SJCRH30 (cell line): ENCODE results near the gene SNRPD2. TPM values are rescaled to one million over a fixed set of nuclear protein-coding genes. Genes with fewer than 3 reads are reported as not detected.

ENCODE experiments used
- DNase-seq, 2 experiments: peaks; one replicate each; pipeline ENCODE4 v3.0.0-alpha.2; 2015 to 2020
- H3K27ac ChIP-seq: fragments of 250-450 bp; sonication (Bioruptor Pico); 2 replicates; pipeline ENCODE4 v1.5.1; 2020; ENCODE audit warnings: mild to moderate bottlenecking, moderate library complexity
- H3K27me3 ChIP-seq: fragments of 250-450 bp; sonication (Bioruptor Pico); 2 replicates; pipeline ENCODE4 v1.5.1; 2020; ENCODE audit warnings: mild to moderate bottlenecking, moderate library complexity
- H3K36me3 ChIP-seq: fragments of 250-450 bp; sonication (Bioruptor Pico); 2 replicates; pipeline ENCODE4 v1.5.1; 2020; ENCODE audit warnings: mild to moderate bottlenecking, moderate library complexity
- H3K4me1 ChIP-seq: fragments of 250-450 bp; sonication (Bioruptor Pico); 2 replicates; pipeline ENCODE4 v1.5.1; 2020; ENCODE audit warnings: mild to moderate bottlenecking, moderate library complexity
- H3K4me3 ChIP-seq: fragments of 250-450 bp; sonication (Bioruptor Pico); 2 replicates; pipeline ENCODE4 v1.5.1; 2020; ENCODE audit warnings: mild to moderate bottlenecking, moderate library complexity
- H3K9me3 ChIP-seq: fragments of 250-450 bp; sonication (Bioruptor Pico); replicated peaks from 2 replicates; pipeline ENCODE4 v1.5.1; 2020; ENCODE audit warnings: mild to moderate bottlenecking, moderate library complexity
- total RNA-seq: library from RNA; depleted of rRNA; stranded (reverse); fragments of >200 nt; shearing (Covaris generic); gene quantifications from 2 replicates; pipeline ENCODE4 v1.2.3, GENCODE V29; 2014

Gene SNRPD2
- total RNA-seq, 1 experiment from 2014 or later: 434 TPM

DNA sequence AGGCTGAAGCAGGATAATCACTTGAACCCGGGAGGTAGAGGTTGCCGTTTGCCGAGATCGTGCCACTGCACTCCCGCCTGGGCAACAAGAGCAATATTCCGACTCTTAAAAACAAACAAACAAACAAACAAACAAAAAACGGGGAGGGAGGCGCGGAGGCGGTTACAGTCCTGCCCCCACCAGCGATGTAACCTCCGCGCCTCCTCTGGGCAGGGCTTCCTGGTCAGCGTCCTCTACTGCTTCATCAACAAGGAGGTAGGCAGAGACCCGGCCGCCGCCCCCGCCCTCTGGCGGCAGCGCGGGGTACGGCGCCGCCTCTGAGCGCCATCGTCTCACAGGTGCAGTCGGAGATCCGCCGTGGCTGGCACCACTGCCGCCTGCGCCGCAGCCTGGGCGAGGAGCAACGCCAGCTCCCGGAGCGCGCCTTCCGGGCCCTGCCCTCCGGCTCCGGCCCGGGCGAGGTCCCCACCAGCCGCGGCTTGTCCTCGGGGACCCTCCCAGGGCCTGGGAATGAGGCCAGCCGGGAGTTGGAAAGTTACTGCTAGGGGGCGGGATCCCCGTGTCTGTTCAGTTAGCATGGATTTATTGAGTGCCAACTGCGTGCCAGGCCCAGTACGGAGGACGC lies 10.2 kb downstream of the SNRPD2 start:
- Histone ChIP-seq H3K36me3 (peaks cover 5% of the 10 kb centered on the region; the same call in 1 of the 2 replicates), H3K9me3 (no peaks in the 10 kb centered on the region), H3K27ac (no peak overlapping the region), H3K27me3 (0 out of 2 replicates have a peak, but pooled peaks cover 3% of the 10 kb centered on the region), H3K4me3 (peak overlapping the region; percentile 38), H3K4me1 (peaks cover 5% of the 10 kb centered on the region; the same call in 1 of the 2 replicates)
- DNase-seq: peak; percentile 72 to 86

DNA sequence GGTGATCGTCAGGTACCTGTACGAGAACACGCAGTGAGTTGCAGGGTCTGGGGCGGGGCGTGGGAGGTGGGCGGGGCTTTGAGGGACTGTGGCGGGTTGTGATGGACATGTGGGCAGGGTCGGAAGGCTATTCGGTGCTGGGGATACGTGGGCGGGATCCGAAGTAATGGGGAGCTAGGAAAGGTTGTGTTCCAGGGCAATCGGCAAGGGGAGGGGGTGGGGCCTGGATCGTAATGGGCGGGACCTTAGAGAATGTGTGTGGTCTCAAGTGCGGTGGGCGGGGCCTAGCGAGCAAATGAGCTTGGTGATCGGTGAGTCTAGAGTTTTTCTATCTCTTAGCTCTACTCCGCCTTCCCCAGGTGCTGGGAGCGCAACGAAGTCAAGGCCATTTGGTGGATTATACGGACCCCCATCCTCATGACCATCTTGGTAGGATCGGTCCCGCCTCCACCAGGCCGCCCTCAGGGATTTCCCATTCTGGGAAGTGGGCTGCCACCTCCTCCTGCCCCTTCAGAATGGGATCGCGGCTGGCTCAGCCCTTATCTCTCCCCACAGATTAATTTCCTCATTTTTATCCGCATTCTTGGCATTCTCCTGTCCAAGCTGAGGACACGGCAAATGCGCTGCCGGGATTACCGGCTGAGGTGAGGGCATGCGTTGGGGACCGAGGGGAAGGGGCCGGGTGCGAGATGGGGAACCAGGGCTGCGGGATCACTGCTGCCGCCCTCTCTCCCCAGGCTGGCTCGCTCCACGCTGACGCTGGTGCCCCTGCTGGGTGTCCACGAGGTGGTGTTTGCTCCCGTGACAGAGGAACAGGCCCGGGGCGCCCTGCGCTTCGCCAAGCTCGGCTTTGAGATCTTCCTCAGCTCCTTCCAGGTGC lies 14.2 kb downstream of the SNRPD2 start:
- Histone ChIP-seq H3K4me1 (peaks cover 5% of the 10 kb centered on the region; the same call in 1 of the 2 replicates), H3K9me3 (no peaks in the 10 kb centered on the region), H3K27ac (no peak overlapping the region), H3K36me3 (no peaks in the 10 kb centered on the region), H3K4me3 (no peak overlapping the region), H3K27me3 (0 out of 2 replicates have a peak, but pooled peaks cover 4% of the 10 kb centered on the region)
- peak; percentile 81 to 82 for DNase-seq

DNA sequence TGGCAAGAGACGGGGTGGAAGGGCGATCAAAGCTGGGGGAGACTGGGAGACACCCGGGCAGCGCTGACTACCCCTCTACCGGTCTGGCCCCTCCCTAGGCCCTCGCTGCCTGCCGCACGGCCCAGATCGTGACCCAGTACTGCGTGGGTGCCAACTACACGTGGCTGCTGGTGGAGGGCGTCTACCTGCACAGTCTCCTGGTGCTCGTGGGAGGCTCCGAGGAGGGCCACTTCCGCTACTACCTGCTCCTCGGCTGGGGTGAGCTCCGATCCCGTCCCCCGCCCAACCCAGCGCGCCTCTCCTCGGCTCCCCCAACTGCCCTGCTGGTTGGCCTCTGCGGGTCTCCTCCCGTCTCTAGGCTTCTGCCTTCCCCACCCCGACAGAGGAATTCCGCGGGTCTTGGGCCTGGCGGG lies 14.9 kb downstream of the SNRPD2 start:
- H3K27me3 ChIP-seq: 0 out of 2 replicates have a peak, but pooled peaks cover 4% of the 10 kb centered on the region
- no peaks in the 10 kb centered on the region for H3K9me3 ChIP-seq
- no peaks in the 10 kb centered on the region for H3K36me3 ChIP-seq
- H3K27ac ChIP-seq: no peak overlapping the region
- DNase-seq: no peak
- no peak overlapping the region for H3K4me3 ChIP-seq
- peaks cover 5% of the 10 kb centered on the region; the same call in 1 of the 2 replicates for H3K4me1 ChIP-seq

DNA sequence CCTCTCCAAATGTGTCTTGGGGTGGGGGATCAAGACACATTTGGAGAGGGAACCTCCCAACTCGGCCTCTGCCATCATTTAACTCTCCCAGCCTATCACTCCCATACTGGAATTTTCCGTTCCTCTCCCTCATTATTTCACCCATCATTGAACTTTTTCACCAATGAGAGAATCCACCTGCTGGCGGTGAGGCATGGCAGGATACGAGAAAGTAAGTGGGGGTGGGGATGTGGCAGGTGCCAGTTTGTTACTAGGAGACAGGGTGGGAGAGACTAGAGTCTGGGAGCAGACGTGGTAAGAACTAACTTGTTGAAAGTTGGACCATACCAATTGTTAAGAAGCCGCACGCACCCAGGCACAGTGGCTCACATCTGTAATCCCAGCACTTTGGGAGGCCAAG lies 16.8 kb downstream of the SNRPD2 start:
- Histone ChIP-seq H3K9me3 (no peaks in the 10 kb centered on the region), H3K27ac (no peak overlapping the region), H3K4me3 (no peak overlapping the region), H3K4me1 (peaks cover 5% of the 10 kb centered on the region; the same call in 1 of the 2 replicates), H3K27me3 (0 out of 2 replicates have a peak, but pooled peaks cover 4% of the 10 kb centered on the region), H3K36me3 (no peaks in the 10 kb centered on the region)
- DNase-seq: no peak

DNA sequence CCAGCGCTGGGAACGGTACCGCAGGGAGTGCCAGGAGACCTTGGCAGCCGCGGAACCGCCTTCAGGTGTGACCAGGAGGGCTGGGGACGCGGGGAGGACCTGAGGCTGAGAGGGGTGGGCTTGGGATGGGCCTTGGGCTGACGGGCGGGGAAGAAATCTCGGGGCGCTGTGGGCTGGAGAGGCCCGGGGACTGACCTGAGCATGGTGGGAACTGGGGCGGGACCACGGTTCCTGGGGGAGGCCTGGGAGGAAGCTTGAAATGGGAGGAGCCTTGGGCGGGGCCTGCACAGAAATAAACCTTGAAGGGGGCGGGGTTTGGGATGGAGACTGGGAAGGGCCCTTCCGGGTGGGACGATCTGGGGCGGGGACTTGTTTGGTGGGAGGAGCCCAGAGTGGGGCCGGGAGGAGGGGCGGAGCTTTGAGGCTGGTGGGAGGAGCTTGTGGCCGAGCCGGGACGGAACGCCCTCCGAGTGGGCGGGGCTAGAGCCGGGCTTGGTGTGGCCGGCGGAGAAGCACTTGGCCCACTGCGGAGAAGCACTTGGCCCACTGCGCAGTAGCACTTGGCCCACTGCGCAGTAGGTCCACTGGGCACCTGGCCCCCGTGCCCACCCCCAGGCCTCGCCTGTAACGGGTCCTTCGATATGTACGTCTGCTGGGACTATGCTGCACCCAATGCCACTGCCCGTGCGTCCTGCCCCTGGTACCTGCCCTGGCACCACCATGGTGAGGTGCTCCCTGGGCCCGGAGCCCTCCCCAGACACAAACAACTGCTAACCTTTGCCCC lies 20.9 kb downstream of the SNRPD2 start:
- H3K36me3 ChIP-seq: no peaks in the 10 kb centered on the region
- no peaks in the 10 kb centered on the region for H3K9me3 ChIP-seq
- peak; percentile 69 to 73 for DNase-seq
- no peak overlapping the region for H3K27ac ChIP-seq
- peaks cover 3% of the 10 kb centered on the region; the same call in 1 of the 2 replicates for H3K4me1 ChIP-seq
- no peaks in the 10 kb centered on the region for H3K27me3 ChIP-seq
- no peak overlapping the region for H3K4me3 ChIP-seq

DNA sequence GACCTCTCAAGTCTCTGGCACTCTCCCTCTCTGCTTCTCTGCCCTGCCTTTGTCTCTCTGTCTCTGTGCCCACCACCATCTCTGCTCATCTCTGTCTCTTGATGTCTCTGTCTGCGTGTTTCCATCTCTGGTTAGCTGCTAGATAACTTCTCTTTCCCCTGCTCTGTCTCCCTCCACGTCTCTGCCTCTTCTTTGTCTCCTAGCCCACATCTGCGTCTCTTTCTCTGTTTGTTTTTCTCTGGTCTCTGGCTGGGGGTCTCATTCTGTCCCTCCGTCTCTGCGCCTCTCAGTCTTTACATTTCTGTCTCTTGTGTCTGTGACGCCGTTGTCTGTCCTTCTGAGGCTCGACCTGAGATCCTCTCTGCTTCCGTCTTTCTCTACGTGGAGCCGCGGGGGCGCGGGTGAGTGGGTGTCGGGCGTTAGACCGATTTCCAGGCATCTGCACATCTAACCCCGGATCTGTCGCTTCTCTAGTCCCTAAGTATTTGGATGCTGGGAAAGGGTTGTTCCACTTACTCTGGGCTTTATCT lies 23.3 kb downstream of the SNRPD2 start:
- Histone ChIP-seq H3K4me3 (peak overlapping the region; percentile 50), H3K27ac (no peak overlapping the region), H3K27me3 (no peaks in the 10 kb centered on the region), H3K36me3 (no peaks in the 10 kb centered on the region), H3K4me1 (peaks cover 3% of the 10 kb centered on the region; the same call in 1 of the 2 replicates), H3K9me3 (no peaks in the 10 kb centered on the region)
- DNase-seq: no peak

DNA sequence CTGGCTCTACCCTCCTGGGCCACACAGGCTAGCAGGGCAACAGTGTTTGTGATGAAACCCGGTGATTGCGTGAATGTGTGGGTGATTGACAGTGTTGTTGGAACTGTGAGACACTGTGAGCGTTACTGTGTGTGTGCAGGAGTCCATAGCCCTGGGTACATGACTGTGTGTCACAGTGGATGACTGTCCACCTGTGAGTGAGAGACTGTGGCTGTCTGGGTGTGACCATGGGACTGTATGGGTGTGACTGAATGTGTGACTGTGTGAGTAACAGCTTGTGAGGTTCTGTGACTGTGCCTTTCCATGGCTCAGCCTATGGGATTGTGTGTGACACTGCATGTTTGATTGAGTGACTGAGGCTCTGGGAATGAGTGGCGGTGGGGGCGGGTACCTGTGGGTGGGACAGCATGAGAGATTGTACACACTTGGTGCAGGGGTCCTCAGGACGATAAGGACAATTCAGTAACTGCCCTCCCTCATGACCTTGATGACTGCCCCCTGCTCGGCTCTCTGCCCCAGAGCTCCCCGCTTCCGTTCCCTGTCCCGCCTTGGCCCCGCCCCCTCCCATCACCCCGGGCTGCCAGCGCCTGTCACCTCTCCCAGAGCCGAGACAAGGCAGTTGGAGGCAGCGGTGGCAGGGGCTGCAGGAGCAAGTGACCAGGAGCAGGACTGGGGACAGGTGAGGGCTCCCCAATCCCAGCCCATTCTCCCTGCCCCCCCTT lies 24.0 kb downstream of the SNRPD2 start, which contains the start of gene GIPR:
Gene GIPR (plus strand): TSS at position 602 of the 722 bp plus-strand sequence. CDS start 1,300 bp downstream, outside the sequence.
- no peaks in the 10 kb centered on the region for H3K36me3 ChIP-seq
- no peaks in the 10 kb centered on the region for H3K9me3 ChIP-seq
- peak within 1 kb of the TSS; percentile 50 for H3K4me3 ChIP-seq
- H3K27me3 ChIP-seq: no peaks in the 10 kb centered on the region
- H3K4me1 ChIP-seq: peaks cover 3% of the 10 kb centered on the region; the same call in 1 of the 2 replicates
- H3K27ac ChIP-seq: no peak within 1 kb of the TSS
- peak in 1 of 2 experiments; percentile 54 for DNase-seq

DNA sequence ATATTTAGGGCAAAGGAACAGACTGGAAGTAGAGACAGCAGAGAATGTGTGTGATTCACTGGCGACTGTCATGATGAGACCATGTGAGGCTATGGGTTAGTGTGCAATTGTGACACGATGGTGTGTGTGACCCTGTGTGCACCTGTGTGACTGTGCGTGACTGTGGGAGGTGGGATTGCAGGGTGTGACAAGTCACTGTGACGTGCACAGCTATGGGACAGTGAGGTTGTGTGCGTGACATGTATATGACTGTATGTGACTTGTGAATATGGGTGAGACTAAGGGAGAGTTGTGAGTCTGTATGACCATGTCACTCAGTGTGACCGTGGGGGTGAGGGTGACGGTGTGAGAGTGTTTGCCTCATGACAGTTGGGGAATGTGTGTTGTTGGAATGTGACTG lies 27.2 kb downstream of the SNRPD2 start:
- no peaks in the 10 kb centered on the region for H3K9me3 ChIP-seq
- H3K36me3 ChIP-seq: no peaks in the 10 kb centered on the region
- no peak for DNase-seq
- no peak overlapping the region for H3K27ac ChIP-seq
- no peak overlapping the region for H3K4me3 ChIP-seq
- no peaks in the 10 kb centered on the region for H3K27me3 ChIP-seq
- H3K4me1 ChIP-seq: peaks cover 3% of the 10 kb centered on the region; the same call in 1 of the 2 replicates

DNA sequence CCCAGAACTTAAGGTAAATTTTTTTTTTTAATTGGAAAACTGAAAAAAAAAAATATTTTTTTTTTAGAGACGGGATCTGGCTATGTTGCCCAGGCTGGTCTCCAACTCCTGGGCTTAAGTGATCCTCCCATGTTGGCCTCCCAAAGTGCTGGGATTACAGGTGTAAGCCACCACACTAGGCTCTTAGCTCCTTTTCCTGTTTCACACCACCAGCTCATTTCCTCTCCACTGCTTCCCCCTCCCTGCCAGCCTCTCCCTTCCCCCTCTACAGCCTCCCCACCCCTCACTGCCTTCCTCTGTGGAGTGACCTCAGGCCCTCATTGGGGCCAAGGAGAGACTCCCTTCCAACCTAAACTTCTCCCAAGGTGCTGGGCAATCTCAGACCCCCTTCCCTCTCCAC lies 28.0 kb downstream of the SNRPD2 start:
- no peaks in the 10 kb centered on the region for H3K36me3 ChIP-seq
- no peak overlapping the region for H3K4me3 ChIP-seq
- no peaks in the 10 kb centered on the region; the same call in 1 of the 2 replicates for H3K27me3 ChIP-seq
- H3K9me3 ChIP-seq: no peaks in the 10 kb centered on the region
- DNase-seq: no peak
- peaks cover 3% of the 10 kb centered on the region; the same call in 1 of the 2 replicates for H3K4me1 ChIP-seq
- H3K27ac ChIP-seq: no peak overlapping the region

DNA sequence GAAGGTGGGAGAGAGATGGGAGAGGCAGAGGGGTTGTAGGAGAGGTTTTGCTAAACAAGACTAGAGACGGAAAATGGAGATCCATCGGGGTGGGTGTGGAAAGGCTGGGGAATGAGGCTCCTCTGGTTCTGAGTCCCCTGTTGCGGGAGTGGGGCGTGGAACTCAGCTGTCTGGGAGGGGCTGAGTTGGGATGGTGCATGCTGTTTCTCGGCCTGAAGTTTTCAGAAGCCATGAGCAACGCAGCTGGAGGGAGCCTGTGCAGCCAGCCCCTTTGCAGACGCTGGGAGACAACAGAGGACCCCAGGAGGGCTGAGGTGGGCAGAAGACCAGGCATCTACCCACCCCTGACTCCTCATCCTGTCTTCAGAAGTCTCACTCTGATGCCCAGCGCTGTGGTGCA lies 31.1 kb downstream of the SNRPD2 start:
- Histone ChIP-seq H3K4me3 (no peak overlapping the region), H3K27me3 (no peaks in the 10 kb centered on the region; the same call in 1 of the 2 replicates), H3K27ac (no peak overlapping the region), H3K9me3 (no peaks in the 10 kb centered on the region), H3K4me1 (no peaks in the 10 kb centered on the region), H3K36me3 (no peaks in the 10 kb centered on the region)
- DNase-seq: no peak

DNA sequence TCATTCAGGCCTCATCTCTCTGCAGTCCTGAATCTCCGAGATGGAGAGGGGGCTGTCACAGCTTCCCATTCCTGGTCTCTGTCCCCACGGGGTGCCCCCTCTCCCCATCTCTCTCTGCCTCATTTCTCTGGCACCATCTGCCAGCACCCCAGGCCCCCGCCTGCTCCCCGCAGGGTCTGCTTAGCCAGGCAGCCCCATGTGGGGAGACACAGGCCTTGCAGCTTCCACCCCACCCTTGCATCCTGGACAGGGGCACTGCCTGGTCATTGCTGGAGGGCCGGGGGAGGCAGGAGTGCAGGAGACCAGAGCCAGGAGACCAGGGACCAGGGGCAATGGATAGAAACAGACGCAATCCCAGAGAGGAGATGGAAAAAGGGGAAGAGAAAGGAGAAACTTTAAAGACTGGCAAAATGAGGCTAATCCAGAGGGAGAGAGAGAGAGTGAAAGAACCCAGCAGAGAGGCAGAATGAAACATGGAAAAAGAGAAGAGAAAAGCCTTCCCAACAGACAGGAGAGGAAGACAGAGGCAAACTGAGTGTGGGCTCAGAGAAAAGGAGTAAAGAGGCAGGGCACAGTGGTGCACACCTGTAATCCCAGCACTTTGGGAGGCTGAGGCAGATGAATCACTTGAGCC lies 32.5 kb downstream of the SNRPD2 start:
- no peak overlapping the region for H3K27ac ChIP-seq
- H3K4me3 ChIP-seq: no peak overlapping the region
- no peaks in the 10 kb centered on the region; the same call in 1 of the 2 replicates for H3K27me3 ChIP-seq
- no peaks in the 10 kb centered on the region for H3K9me3 ChIP-seq
- no peak for DNase-seq
- no peaks in the 10 kb centered on the region for H3K4me1 ChIP-seq
- H3K36me3 ChIP-seq: no peaks in the 10 kb centered on the region

DNA sequence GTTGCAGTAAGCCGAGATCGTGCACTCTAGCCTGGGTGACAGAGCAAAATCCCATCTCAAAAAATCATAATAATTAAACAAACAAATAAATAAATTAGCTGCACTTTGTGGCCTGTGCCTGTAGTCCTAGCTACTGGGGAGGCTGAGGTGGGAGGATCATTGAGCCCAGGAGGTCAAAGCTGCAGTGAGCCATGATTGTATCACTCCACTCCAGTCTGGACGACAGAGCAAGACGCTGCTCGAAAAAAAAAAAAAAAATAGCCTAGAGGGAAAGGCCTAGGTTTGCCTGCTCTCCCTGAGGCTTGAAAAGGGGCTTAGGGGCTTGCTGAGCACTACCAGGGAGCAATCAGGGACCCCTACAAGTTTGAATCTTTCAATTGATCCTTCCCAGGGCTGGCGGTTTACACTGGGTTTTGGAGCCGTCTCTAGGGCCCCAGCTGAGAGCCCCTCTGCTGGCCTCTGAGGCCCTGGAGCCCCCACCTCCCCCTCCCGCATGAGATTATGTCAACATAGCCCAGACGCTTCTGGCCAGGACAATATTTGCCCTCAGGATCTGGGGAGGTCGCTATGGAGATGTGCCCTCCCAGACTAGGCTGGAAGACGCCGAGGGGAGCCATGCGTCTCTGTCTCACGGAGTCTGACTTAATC lies 34.1 kb downstream of the SNRPD2 start:
- Histone ChIP-seq H3K27me3 (no peaks in the 10 kb centered on the region; the same call in 1 of the 2 replicates), H3K27ac (no peak overlapping the region), H3K36me3 (no peaks in the 10 kb centered on the region), H3K4me3 (no peak overlapping the region), H3K4me1 (no peaks in the 10 kb centered on the region), H3K9me3 (no peaks in the 10 kb centered on the region)
- DNase-seq: no peak

DNA sequence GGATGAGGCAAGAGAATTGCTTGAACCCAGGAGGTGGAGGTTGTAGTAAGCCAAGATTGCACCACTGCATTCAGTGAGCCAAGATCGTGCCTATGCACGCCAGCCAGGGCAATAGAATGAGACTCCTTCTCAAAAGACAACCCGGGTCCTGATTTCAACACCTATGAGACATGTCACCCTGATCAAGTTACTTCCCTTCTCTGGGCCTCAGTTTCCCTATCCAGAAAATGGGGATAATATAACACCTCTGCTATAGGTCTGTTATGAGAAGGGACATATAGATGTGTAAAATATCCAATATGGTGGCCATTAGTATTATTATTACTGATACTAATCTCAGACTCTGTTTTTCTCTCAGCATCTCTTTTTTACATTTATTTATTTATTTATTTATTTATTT lies 36.7 kb downstream of the SNRPD2 start:
- DNase-seq: no peak
- no peaks in the 10 kb centered on the region for H3K9me3 ChIP-seq
- no peaks in the 10 kb centered on the region for H3K36me3 ChIP-seq
- no peak overlapping the region for H3K4me3 ChIP-seq
- no peaks in the 10 kb centered on the region for H3K4me1 ChIP-seq
- no peak overlapping the region for H3K27ac ChIP-seq
- no peaks in the 10 kb centered on the region; the same call in 1 of the 2 replicates for H3K27me3 ChIP-seq
